H4 (cell line): ENCODE measurements around the gene LRPPRC. TPM values are rescaled to one million over a fixed set of nuclear protein-coding genes. Genes with fewer than 3 reads are reported as not detected.
"Not testable (repeated sequence)": the region's sequence is repeated elsewhere in the genome, so short reads cannot be mapped to it uniquely, and the experiment has no call there.

ENCODE experiments used
- DNase-seq: peaks from one replicate; pipeline ENCODE4 v3.0.0-alpha.2; 2015; ENCODE audit warnings: low spot score
- total RNA-seq: library from RNA; depleted of rRNA; stranded (reverse); fragments of >200 nt; shearing (Covaris generic); gene quantifications from 2 replicates; pipeline ENCODE4 v1.2.3, GENCODE V29; 2014; rRNA removed

LRPPRC gene
- total RNA-seq: 39.9 and 50.6 TPM in 2 replicates

GRCh38 chr2:43995733-43996533 lies at the start of gene LRPPRC:
Gene LRPPRC (minus strand): TSS chr2:43995989. CDS start chr2:43995947, 42 bp downstream.
- peak; percentile 92 for DNase-seq

GRCh38 chr2:44045061-44045460 lies 49.3 kb upstream of the LRPPRC start:
- DNase-seq: no peak

- DNase-seq: peak; percentile 83
These were observed 48.5 kb upstream of the LRPPRC start for GRCh38 chr2:44044281-44044720.

- no peak for DNase-seq
These were observed 44.6 kb upstream of the LRPPRC start for GRCh38 chr2:44040365-44040764.

- no peak for DNase-seq
These were observed 42.5 kb upstream of the LRPPRC start for GRCh38 chr2:44038277-44038676.

- DNase-seq: no peak
These were observed 41.4 kb upstream of the LRPPRC start for GRCh38 chr2:44037221-44037620.

GRCh38 chr2:44033947-44034346 lies 38.2 kb upstream of the LRPPRC start:
- no peak for DNase-seq

- DNase-seq: not testable (repeated sequence)
These were observed 31.3 kb upstream of the LRPPRC start for GRCh38 chr2:44027076-44027475.

GRCh38 chr2:44016282-44016681 lies 20.5 kb upstream of the LRPPRC start:
- peak; percentile 42 for DNase-seq

GRCh38 chr2:44015239-44015638 lies 19.4 kb upstream of the LRPPRC start:
- DNase-seq: no peak

- DNase-seq: not testable (repeated sequence)
These were observed 17.4 kb upstream of the LRPPRC start for GRCh38 chr2:44013205-44013604.

- DNase-seq: no peak
These were observed 14.5 kb upstream of the LRPPRC start for GRCh38 chr2:44010266-44010665.

- DNase-seq: no peak
These were observed 13.4 kb upstream of the LRPPRC start for GRCh38 chr2:44009136-44009735.

GRCh38 chr2:44005846-44006245 lies 10.1 kb upstream of the LRPPRC start:
- DNase-seq: no peak

GRCh38 chr2:44004735-44005602 lies 9.2 kb upstream of the LRPPRC start:
- DNase-seq: no peak

GRCh38 chr2:44001716-44002115 lies 5.9 kb upstream of the LRPPRC start:
- DNase-seq: no peak

- no peak for DNase-seq
These were observed 2.5 kb upstream of the LRPPRC start for GRCh38 chr2:43998263-43998662.

GRCh38 chr2:43993437-43993836 lies 2.4 kb downstream of the LRPPRC start:
- DNase-seq: no peak

GRCh38 chr2:43989545-43989944 lies 6.2 kb downstream of the LRPPRC start:
- no peak for DNase-seq

GRCh38 chr2:43986600-43986999 lies 9.2 kb downstream of the LRPPRC start:
- DNase-seq: no peak

GRCh38 chr2:43985359-43985758 lies 10.4 kb downstream of the LRPPRC start:
- no peak for DNase-seq

- DNase-seq: no peak
These were observed 11.3 kb downstream of the LRPPRC start for GRCh38 chr2:43984533-43984932.
